ENCODE data around the gene PRKG1. TPM values are rescaled to one million over a fixed set of nuclear protein-coding genes. Genes with fewer than 3 reads are reported as not detected.

Gene PRKG1
- total and polyA plus RNA-seq, 2 of the 4 experiments (the other 2 are of a cell fraction) = 3.5 to 18.3 TPM

DNA sequence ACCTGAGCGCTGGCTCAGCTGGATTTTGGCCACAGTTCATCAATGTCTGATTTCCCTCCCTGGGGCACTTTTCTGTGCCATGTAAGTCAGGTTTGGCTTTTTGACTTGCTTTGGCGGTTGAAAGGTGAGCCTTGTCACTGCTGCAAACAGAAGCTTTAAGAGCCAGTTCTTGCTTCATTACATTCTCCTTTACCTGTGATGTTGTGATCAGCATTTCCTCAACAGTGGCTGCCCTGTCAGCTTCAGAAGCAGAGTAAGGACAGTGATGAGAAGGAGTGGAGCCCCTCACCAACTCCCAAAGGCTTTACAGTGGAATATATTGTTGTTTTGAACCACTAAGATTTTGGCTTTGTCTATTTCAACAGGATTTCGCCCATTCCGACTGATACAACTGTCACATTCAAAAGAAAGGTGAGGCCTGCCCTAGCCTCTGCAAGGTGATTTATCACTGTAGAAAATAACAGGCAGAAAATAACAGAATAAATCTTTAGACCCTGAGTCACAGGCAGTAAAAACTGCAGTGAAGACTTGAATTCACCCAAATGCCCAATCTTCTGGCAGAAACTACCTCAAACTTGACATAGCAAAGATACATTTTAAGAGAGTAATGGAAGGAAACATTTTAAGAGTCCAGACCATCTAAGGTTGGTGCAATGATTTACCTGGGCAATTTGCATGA lies 1226.5 kb downstream of the PRKG1 start:
- Histone ChIP-seq H2AFZ (replicated peaks; ENCODE audit: low read length, poor library complexity) (no peak overlapping the region), H3K9me1 (ENCODE audit: insufficient read depth, low read length) (no peaks in the 10 kb centered on the region), H3K36me3 (ENCODE audit: control insufficient read depth, insufficient read depth, low read length) (no peaks in the 10 kb centered on the region), H3K18ac (ENCODE audit: low read depth, low read length) (no peak overlapping the region), H3K9me3 (ENCODE audit: control insufficient read depth, insufficient read depth, low read length) (no peaks in the 10 kb centered on the region), H2AK9ac (replicated peaks; ENCODE audit: low read depth, low read length, poor library complexity) (no peak overlapping the region), H2BK15ac (ENCODE audit: low read depth, low read length) (no peak overlapping the region), H4K5ac (ENCODE audit: low read depth, low read length) (no peak overlapping the region), H3K56ac (ENCODE audit: extremely low read depth, insufficient read depth, low read length) (no peak overlapping the region), H3K27me3 (ENCODE audit: control insufficient read depth, insufficient read depth, low read length) (no peaks in the 10 kb centered on the region), H2BK20ac (ENCODE audit: low read depth, low read length) (no peak overlapping the region), H3K4me2 (ENCODE audit: low read depth, low read length) (no peak overlapping the region), H3K27ac (ENCODE audit: insufficient read depth, low read length) (no peak overlapping the region), H3K4me3 (ENCODE audit: insufficient read depth, low read depth, low read length) (no peak overlapping the region), H2AK5ac (ENCODE audit: low read depth, low read length) (no peak overlapping the region), H4K8ac (ENCODE audit: low read depth in 2 of 2, low read length in 2 of 2) (no peak overlapping the region), H4K91ac (ENCODE audit: insufficient read depth, low read depth, low read length) (no peak overlapping the region), H4K20me1 (ENCODE audit: insufficient read depth, low read length) (no peaks in the 10 kb centered on the region), H3K4me1 (ENCODE audit: control insufficient read depth, insufficient read depth, low read length) (no peaks in the 10 kb centered on the region), H3K4ac (ENCODE audit: low read depth, low read length) (no peak overlapping the region), H3K9ac (ENCODE audit: low read depth, low read length) (no peak overlapping the region), H3K14ac (replicated peaks; ENCODE audit: low read depth, low read length) (no peak overlapping the region), H3K79me1 (ENCODE audit: low read depth in 1 of 2, low read length in 2 of 2) (no peaks in the 10 kb centered on the region), H3K23ac (ENCODE audit: low read depth, low read length) (no peak overlapping the region), H2BK120ac (ENCODE audit: low read depth, low read length) (no peak overlapping the region), H2BK5ac (ENCODE audit: low read depth, low read length, poor library complexity, severe bottlenecking) (no peak overlapping the region)
- DNase-seq = no peak
- intact Hi-C loops (cut with micrococcal nuclease) = no loop called here
- ChIA-PET POLR2A (ENCODE audit: unreplicated experiment) (no interaction called here), CTCF (interaction anchor here (1.2 kb wide), 1 partner anchor 14 kb away, joined by 3 read pairs; the partner anchor contains the start of gene DKK1)
- TF ChIP-seq CEBPB (IDR thresholded peaks at IDR 0.05; ENCODE audit: low read depth, low read length) (no peak), FOS (IDR thresholded peaks at IDR 0.05; ENCODE audit: low read depth, low read length) (no peak), RFX5 (IDR thresholded peaks at IDR 0.05; ENCODE audit: low read depth, low read length) (no peak), MAFK (IDR thresholded peaks at IDR 0.05; ENCODE audit: low read depth, low read length) (no peak), SMC3 (IDR thresholded peaks at IDR 0.05; ENCODE audit: low read depth, low read length) (no peak)
- TF ChIP-seq, protein P1, sequence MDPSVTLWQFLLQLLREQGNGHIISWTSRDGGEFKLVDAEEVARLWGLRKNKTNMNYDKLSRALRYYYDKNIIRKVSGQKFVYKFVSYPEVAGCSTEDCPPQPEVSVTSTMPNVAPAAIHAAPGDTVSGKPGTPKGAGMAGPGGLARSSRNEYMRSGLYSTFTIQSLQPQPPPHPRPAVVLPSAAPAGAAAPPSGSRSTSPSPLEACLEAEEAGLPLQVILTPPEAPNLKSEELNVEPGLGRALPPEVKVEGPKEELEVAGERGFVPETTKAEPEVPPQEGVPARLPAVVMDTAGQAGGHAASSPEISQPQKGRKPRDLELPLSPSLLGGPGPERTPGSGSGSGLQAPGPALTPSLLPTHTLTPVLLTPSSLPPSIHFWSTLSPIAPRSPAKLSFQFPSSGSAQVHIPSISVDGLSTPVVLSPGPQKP (IDR thresholded peaks at IDR 0.05; ENCODE audit: borderline replicate concordance, low read depth, low read length) = no peak
- TF ChIP-seq, protein P2, sequence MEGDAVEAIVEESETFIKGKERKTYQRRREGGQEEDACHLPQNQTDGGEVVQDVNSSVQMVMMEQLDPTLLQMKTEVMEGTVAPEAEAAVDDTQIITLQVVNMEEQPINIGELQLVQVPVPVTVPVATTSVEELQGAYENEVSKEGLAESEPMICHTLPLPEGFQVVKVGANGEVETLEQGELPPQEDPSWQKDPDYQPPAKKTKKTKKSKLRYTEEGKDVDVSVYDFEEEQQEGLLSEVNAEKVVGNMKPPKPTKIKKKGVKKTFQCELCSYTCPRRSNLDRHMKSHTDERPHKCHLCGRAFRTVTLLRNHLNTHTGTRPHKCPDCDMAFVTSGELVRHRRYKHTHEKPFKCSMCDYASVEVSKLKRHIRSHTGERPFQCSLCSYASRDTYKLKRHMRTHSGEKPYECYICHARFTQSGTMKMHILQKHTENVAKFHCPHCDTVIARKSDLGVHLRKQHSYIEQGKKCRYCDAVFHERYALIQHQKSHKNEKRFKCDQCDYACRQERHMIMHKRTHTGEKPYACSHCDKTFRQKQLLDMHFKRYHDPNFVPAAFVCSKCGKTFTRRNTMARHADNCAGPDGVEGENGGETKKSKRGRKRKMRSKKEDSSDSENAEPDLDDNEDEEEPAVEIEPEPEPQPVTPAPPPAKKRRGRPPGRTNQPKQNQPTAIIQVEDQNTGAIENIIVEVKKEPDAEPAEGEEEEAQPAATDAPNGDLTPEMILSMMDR (conservative IDR thresholded peaks at IDR 0.05; ENCODE audit: low read depth, low read length) = no peak
- no peak for ATAC-seq (ENCODE audit: low read depth)
- no CpG with 5 or more reads among the region's 4 CpGs for WGBS, 2 experiments (ENCODE audit: extremely low coverage in 2 of 2, insufficient read length in 1 of 2)
- no TSS peak for BruUV-seq (replicated peaks)
- dilution Hi-C loops (cut with HindIII; ENCODE audit: low sequenced_read_pairs, unreplicated experiment) = no loop called here
- in situ Hi-C loops (cut with MboI; ENCODE audit: low sequenced_read_pairs) = loop anchor here (10.0 kb wide), 1 partner anchor 424 kb away; no protein-coding TSS in a partner anchor
